WTC11 (cell line): ENCODE results near the gene SAMD8. TPM values are rescaled to one million over a fixed set of nuclear protein-coding genes. Genes with fewer than 3 reads are reported as not detected.
A peak's percentile ranks its signal among the peaks of the same experiment; 100 is the strongest.
"Not testable (repeated sequence)": the region's sequence is repeated elsewhere in the genome, so short reads cannot be mapped to it uniquely, and the experiment has no call there.

ENCODE experiments used
- ATAC-seq: fragments of 200-7000 bp; cut with Tn5 transposase; 2 replicates; pipeline ENCODE4 v1.10.0; 2021; ENCODE audit warnings: mild to moderate bottlenecking, moderate library complexity
- CTCF ChIA-PET: fragments of 300-600 bp; sonication (Branson Sonifier 250); formaldehyde crosslinking; loops from one replicate; lab custom pipeline; 2021; ENCODE audit warnings: antibody characterized with exemption; lab: Charles Lee
- POLR2A ChIA-PET: fragments of 350-600 bp; sonication (Branson Sonifier 250); formaldehyde crosslinking; loops from one replicate; lab custom pipeline; 2021; ENCODE audit warnings: antibody characterized with exemption; lab: Charles Lee
- DNase-seq: peaks from one replicate; pipeline ENCODE4 v3.0.0; 2021; ENCODE audit warnings: low spot score
- H3K27ac Mint-ChIP-seq: 2 replicates; pipeline ENCODE4 v1.8.0; 2021; ENCODE audit warnings: mixed read lengths
- H3K27me3 Mint-ChIP-seq: 2 replicates; pipeline ENCODE4 v1.8.0; 2021; ENCODE audit warnings: low read depth, mild to moderate bottlenecking, moderate library complexity, mixed read lengths
- H3K36me3 Mint-ChIP-seq: 2 replicates; pipeline ENCODE4 v1.8.0; 2021; ENCODE audit warnings: mixed read lengths
- H3K4me1 Mint-ChIP-seq: 2 replicates; pipeline ENCODE4 v1.8.0; 2022; ENCODE audit warnings: mixed read lengths
- H3K4me3 Mint-ChIP-seq: 2 replicates; pipeline ENCODE4 v1.8.0; 2021; ENCODE audit warnings: mild to moderate bottlenecking, moderate library complexity, mixed read lengths
- H3K9me3 Mint-ChIP-seq: 2 replicates; pipeline ENCODE4 v1.8.0; 2021; ENCODE audit warnings: mixed read lengths
- ATF1 ChIP-seq: sonication (generic); formaldehyde crosslinking; IDR thresholded peaks from 2 replicates; pipeline ENCODE4 v1.8.1; 2023; ENCODE audit warnings: mild to moderate bottlenecking, moderate library complexity, missing genetic modification reagents
- E2F5 ChIP-seq: sonication (generic); formaldehyde crosslinking; IDR thresholded peaks from 2 replicates; pipeline ENCODE4 v1.8.1; 2022; ENCODE audit warnings: mild to moderate bottlenecking, moderate library complexity, missing genetic modification reagents
- FOXJ3 ChIP-seq: sonication (generic); formaldehyde crosslinking; IDR thresholded peaks from 2 replicates; pipeline ENCODE4 v1.9.0; 2021; ENCODE audit warnings: missing genetic modification reagents, mild to moderate bottlenecking, borderline replicate concordance
- MAX ChIP-seq: sonication (generic); formaldehyde crosslinking; IDR thresholded peaks from 2 replicates; pipeline ENCODE4 v1.8.0; 2022; ENCODE audit warnings: mild to moderate bottlenecking, missing genetic modification reagents
- NR1H2 ChIP-seq: sonication (generic); formaldehyde crosslinking; IDR thresholded peaks from 2 replicates; pipeline ENCODE4 v1.9.0; 2021; ENCODE audit warnings: mild to moderate bottlenecking, moderate library complexity, missing genetic modification reagents
- NR3C1 ChIP-seq: sonication (generic); formaldehyde crosslinking; conservative IDR thresholded peaks from 2 replicates; pipeline ENCODE4 v1.8.1; 2023; ENCODE audit warnings: low read depth, mild to moderate bottlenecking, missing genetic modification reagents
- PRDM15 ChIP-seq: sonication (generic); formaldehyde crosslinking; IDR thresholded peaks from 2 replicates; pipeline ENCODE4 v1.8.0; 2022; ENCODE audit warnings: missing genetic modification reagents
- SOX15 ChIP-seq: fragments of 250-450 bp; sonication (Bioruptor Pico); IDR thresholded peaks from 2 replicates; pipeline ENCODE4 v1.9.0; 2021; ENCODE audit warnings: mild to moderate bottlenecking
- SP1 ChIP-seq: sonication (generic); formaldehyde crosslinking; conservative IDR thresholded peaks from 2 replicates; pipeline ENCODE4 v1.8.1; 2022; ENCODE audit warnings: missing genetic modification reagents
- TCF7 ChIP-seq: sonication (generic); formaldehyde crosslinking; IDR thresholded peaks from 2 replicates; pipeline ENCODE4 v1.8.0; 2022; ENCODE audit warnings: mild to moderate bottlenecking, low read depth, missing genetic modification reagents, moderate library complexity
- ZNF317 ChIP-seq: sonication (generic); formaldehyde crosslinking; IDR thresholded peaks from 2 replicates; pipeline ENCODE4 v1.8.1; 2023; ENCODE audit warnings: low read depth, mild to moderate bottlenecking, moderate library complexity, missing genetic modification reagents, borderline replicate concordance
- ZNF425 ChIP-seq: fragments of 250-450 bp; sonication (Bioruptor Pico); conservative IDR thresholded peaks from 2 replicates; pipeline ENCODE4 v1.9.0; 2021; ENCODE audit warnings: mild to moderate bottlenecking
- total RNA-seq: library from RNA; stranded (reverse); gene quantifications from 3 replicates; pipeline ENCODE4 v1.2.3, GENCODE V29; 2021
- TF ChIP-seq, protein P1 (sequence below): sonication (generic); formaldehyde crosslinking; IDR thresholded peaks from 2 replicates; pipeline ENCODE4 v1.8.1; 2023; ENCODE audit warnings: mild to moderate bottlenecking, missing genetic modification reagents, moderate library complexity
- TF ChIP-seq, protein P2 (sequence below): fragments of 250-450 bp; sonication (Bioruptor Pico); IDR thresholded peaks from 2 replicates; pipeline ENCODE4 v1.9.0; 2021; ENCODE audit warnings: mild to moderate bottlenecking
- TF ChIP-seq, protein P3 (sequence below): sonication (generic); formaldehyde crosslinking; IDR thresholded peaks from 2 replicates; pipeline ENCODE4 v1.8.1; 2023; ENCODE audit warnings: mild to moderate bottlenecking, missing genetic modification reagents, moderate library complexity
- TF ChIP-seq, protein P4 (sequence below): fragments of 250-450 bp; sonication (Bioruptor Pico); IDR thresholded peaks from 2 replicates; pipeline ENCODE4 v1.8.0; 2021; ENCODE audit warnings: mild to moderate bottlenecking
- TF ChIP-seq, protein P5 (sequence below): sonication (generic); formaldehyde crosslinking; IDR thresholded peaks from 2 replicates; pipeline ENCODE4 v1.8.1; 2023; ENCODE audit warnings: mild to moderate bottlenecking, missing genetic modification reagents
- TF ChIP-seq, protein P6 (sequence below): sonication (generic); formaldehyde crosslinking; IDR thresholded peaks from 2 replicates; pipeline ENCODE4 v1.8.0; 2022; ENCODE audit warnings: mild to moderate bottlenecking, missing genetic modification reagents

SAMD8 gene
- total RNA-seq, 1 experiment from 2014 or later, result 23.0 TPM

GRCh38 chr10:75203046-75203620 lies 91.7 kb downstream of the SAMD8 start:
- ATAC-seq, H3K9me3 Mint-ChIP-seq, POLR2A ChIA-PET, H3K4me3 Mint-ChIP-seq, H3K36me3 Mint-ChIP-seq, H3K27ac Mint-ChIP-seq, DNase-seq, H3K27me3 Mint-ChIP-seq: not testable (repeated sequence)
- H3K4me1 Mint-ChIP-seq, result peaks cover 18% of the 10 kb centered on the region
- CTCF ChIA-PET, result interaction anchor here (0.6 to 1.7 kb wide), 5 partner anchors 12 to 94 kb away, joined by 3 to 12 read pairs (median 4); partner anchors contain the start of gene COMTD1

GRCh38 chr10:75203724-75204123 lies 92.3 kb downstream of the SAMD8 start:
- peak; percentile 72 for ATAC-seq
- H3K27ac Mint-ChIP-seq, result 0 out of 2 replicates have a peak overlapping the region, but pooled peaks have one; percentile 66
- ChIA-PET CTCF (interaction anchor here (0.6 to 1.7 kb wide), 5 partner anchors 12 to 95 kb away, joined by 3 to 12 read pairs (median 4); partner anchors contain the start of gene COMTD1), POLR2A (no interaction called here)
- no peaks in the 10 kb centered on the region for H3K9me3 Mint-ChIP-seq
- H3K36me3 Mint-ChIP-seq, result no peaks in the 10 kb centered on the region
- no peak overlapping the region for H3K4me3 Mint-ChIP-seq
- DNase-seq, result no peak
- H3K4me1 Mint-ChIP-seq, result peaks cover 22% of the 10 kb centered on the region
- H3K27me3 Mint-ChIP-seq, result no peaks in the 10 kb centered on the region
- no peak for TF ChIP-seq NR3C1 (CRISPR knock-in tag)
- TF ChIP-seq, protein P1, sequence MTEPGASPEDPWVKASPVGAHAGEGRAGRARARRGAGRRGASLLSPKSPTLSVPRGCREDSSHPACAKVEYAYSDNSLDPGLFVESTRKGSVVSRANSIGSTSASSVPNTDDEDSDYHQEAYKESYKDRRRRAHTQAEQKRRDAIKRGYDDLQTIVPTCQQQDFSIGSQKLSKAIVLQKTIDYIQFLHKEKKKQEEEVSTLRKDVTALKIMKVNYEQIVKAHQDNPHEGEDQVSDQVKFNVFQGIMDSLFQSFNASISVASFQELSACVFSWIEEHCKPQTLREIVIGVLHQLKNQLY (CRISPR knock-in tag), result no peak
- TF ChIP-seq, protein P2, sequence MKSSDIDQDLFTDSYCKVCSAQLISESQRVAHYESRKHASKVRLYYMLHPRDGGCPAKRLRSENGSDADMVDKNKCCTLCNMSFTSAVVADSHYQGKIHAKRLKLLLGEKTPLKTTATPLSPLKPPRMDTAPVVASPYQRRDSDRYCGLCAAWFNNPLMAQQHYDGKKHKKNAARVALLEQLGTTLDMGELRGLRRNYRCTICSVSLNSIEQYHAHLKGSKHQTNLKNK (CRISPR knock-in tag), result no peak
- no peak for TF ChIP-seq MAX (CRISPR knock-in tag)
- TF ChIP-seq FOXJ3 (CRISPR knock-in tag), result no peak
- no peak for TF ChIP-seq TCF7
- TF ChIP-seq ZNF425 (CRISPR knock-in tag), result no peak
- TF ChIP-seq PRDM15, result no peak
- TF ChIP-seq, protein P3, sequence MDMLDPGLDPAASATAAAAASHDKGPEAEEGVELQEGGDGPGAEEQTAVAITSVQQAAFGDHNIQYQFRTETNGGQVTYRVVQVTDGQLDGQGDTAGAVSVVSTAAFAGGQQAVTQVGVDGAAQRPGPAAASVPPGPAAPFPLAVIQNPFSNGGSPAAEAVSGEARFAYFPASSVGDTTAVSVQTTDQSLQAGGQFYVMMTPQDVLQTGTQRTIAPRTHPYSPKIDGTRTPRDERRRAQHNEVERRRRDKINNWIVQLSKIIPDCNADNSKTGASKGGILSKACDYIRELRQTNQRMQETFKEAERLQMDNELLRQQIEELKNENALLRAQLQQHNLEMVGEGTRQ (CRISPR knock-in tag), result no peak
- TF ChIP-seq, protein P4, sequence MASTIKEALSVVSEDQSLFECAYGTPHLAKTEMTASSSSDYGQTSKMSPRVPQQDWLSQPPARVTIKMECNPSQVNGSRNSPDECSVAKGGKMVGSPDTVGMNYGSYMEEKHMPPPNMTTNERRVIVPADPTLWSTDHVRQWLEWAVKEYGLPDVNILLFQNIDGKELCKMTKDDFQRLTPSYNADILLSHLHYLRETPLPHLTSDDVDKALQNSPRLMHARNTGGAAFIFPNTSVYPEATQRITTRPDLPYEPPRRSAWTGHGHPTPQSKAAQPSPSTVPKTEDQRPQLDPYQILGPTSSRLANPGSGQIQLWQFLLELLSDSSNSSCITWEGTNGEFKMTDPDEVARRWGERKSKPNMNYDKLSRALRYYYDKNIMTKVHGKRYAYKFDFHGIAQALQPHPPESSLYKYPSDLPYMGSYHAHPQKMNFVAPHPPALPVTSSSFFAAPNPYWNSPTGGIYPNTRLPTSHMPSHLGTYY (CRISPR knock-in tag), result no peak
- no peak for TF ChIP-seq NR1H2 (CRISPR knock-in tag)
- TF ChIP-seq ZNF317 (CRISPR knock-in tag), result no peak
- TF ChIP-seq, protein P5, sequence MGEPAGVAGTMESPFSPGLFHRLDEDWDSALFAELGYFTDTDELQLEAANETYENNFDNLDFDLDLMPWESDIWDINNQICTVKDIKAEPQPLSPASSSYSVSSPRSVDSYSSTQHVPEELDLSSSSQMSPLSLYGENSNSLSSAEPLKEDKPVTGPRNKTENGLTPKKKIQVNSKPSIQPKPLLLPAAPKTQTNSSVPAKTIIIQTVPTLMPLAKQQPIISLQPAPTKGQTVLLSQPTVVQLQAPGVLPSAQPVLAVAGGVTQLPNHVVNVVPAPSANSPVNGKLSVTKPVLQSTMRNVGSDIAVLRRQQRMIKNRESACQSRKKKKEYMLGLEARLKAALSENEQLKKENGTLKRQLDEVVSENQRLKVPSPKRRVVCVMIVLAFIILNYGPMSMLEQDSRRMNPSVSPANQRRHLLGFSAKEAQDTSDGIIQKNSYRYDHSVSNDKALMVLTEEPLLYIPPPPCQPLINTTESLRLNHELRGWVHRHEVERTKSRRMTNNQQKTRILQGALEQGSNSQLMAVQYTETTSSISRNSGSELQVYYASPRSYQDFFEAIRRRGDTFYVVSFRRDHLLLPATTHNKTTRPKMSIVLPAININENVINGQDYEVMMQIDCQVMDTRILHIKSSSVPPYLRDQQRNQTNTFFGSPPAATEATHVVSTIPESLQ (CRISPR knock-in tag), result no peak
- TF ChIP-seq E2F5 (CRISPR knock-in tag), result no peak
- no peak for TF ChIP-seq SOX15 (CRISPR knock-in tag)
- TF ChIP-seq SP1 (CRISPR knock-in tag), result no peak
- TF ChIP-seq, protein P6, sequence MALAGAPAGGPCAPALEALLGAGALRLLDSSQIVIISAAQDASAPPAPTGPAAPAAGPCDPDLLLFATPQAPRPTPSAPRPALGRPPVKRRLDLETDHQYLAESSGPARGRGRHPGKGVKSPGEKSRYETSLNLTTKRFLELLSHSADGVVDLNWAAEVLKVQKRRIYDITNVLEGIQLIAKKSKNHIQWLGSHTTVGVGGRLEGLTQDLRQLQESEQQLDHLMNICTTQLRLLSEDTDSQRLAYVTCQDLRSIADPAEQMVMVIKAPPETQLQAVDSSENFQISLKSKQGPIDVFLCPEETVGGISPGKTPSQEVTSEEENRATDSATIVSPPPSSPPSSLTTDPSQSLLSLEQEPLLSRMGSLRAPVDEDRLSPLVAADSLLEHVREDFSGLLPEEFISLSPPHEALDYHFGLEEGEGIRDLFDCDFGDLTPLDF (CRISPR knock-in tag), result no peak
- TF ChIP-seq ATF1 (CRISPR knock-in tag), result no peak
